K562 treated with DMSO at 1 percent for 4 hours (cell line): Measurements from ENCODE around the gene LRATD1. TPM values are rescaled to one million over a fixed set of nuclear protein-coding genes. Genes with fewer than 3 reads are reported as not detected.

Source experiments
- total RNA-seq: library from RNA; unstranded; fragments of 300-600 nt; gene quantifications from 2 replicates; pipeline ENCODE4 v1.2.3, GENCODE V29; 2022; ENCODE audit not compliant: insufficient read depth

LRATD1 gene
- 0.68 and 1.3 TPM in 2 replicates for total RNA-seq

GRCh38 chr2:14632133-14632936 is at the start of gene LRATD1:
Gene LRATD1 (plus strand): TSS chr2:14632717. CDS start chr2:14633980, 1,263 bp downstream.

